ENCODE data around the gene GPR75. TPM values are rescaled to one million over a fixed set of nuclear protein-coding genes. Genes with fewer than 3 reads are reported as not detected.

The GPR75 gene
- total RNA-seq, 1 donor from 2014 or later = 2.2 TPM

Other genes with a start within 250 kb of the GPR75 start
- gene CHAC2, start 92.2 kb downstream of the GPR75 start, total RNA-seq = 2.2 TPM
- 18.7 TPM for gene ASB3, start 73.0 kb downstream of the GPR75 start, total RNA-seq
- 50.5 TPM for gene ERLEC1, start 72.9 kb downstream of the GPR75 start, total RNA-seq
- 55.0 TPM for gene PSME4, start 111.0 kb upstream of the GPR75 start, total RNA-seq